MV-4-11 (cell line): ENCODE results near the gene FMO1.

ENCODE experiments used
- DNase-seq: peaks from one replicate; lab custom pipeline; 2025; lab: John Stamatoyannopoulos, UW

The FMO1 gene

GRCh38 chr1:171236231-171236630 is 12.1 kb upstream of the FMO1 start:
- DNase-seq: peak; percentile 5

GRCh38 chr1:171243878-171244277 is 4.4 kb upstream of the FMO1 start:
- DNase-seq: no peak

- peak; percentile 14 for DNase-seq
These were observed 2.7 kb upstream of the FMO1 start for GRCh38 chr1:171245458-171246064.

GRCh38 chr1:171247501-171247900 is 793 bp upstream of the FMO1 start:
- peak; percentile 22 for DNase-seq

GRCh38 chr1:171248841-171249240 is 547 bp downstream of the FMO1 start:
- DNase-seq: no peak

GRCh38 chr1:171250263-171250662 is 2.0 kb downstream of the FMO1 start:
- DNase-seq: no peak

- peak; percentile 19 for DNase-seq
These were observed 3.0 kb downstream of the FMO1 start for GRCh38 chr1:171251042-171251951.

GRCh38 chr1:171251952-171252300 is 3.6 kb downstream of the FMO1 start:
- DNase-seq: no peak

- DNase-seq: peak; percentile 13
These were observed 4.2 kb downstream of the FMO1 start for GRCh38 chr1:171252482-171252881.

GRCh38 chr1:171254859-171255258 is 6.6 kb downstream of the FMO1 start:
- DNase-seq: no peak

- no peak for DNase-seq
These were observed 8.8 kb downstream of the FMO1 start for GRCh38 chr1:171256940-171257606.

- DNase-seq: no peak
These were observed 9.3 kb downstream of the FMO1 start for GRCh38 chr1:171257607-171258076.

GRCh38 chr1:171258429-171258828 is 10.1 kb downstream of the FMO1 start:
- no peak for DNase-seq

- no peak for DNase-seq
These were observed 10.6 kb downstream of the FMO1 start for GRCh38 chr1:171258943-171259342.

- DNase-seq: no peak
These were observed 13.0 kb downstream of the FMO1 start for GRCh38 chr1:171261336-171261735.

- peak; percentile 26 for DNase-seq
These were observed 15.6 kb downstream of the FMO1 start for GRCh38 chr1:171263901-171264300.

- peak; percentile 14 for DNase-seq
These were observed 17.4 kb downstream of the FMO1 start for GRCh38 chr1:171265686-171266085.

- peak; percentile 6 for DNase-seq
These were observed 18.6 kb downstream of the FMO1 start for GRCh38 chr1:171266930-171267329.

GRCh38 chr1:171267391-171267790 is 19.1 kb downstream of the FMO1 start:
- no peak for DNase-seq

GRCh38 chr1:171270806-171271205 is 22.5 kb downstream of the FMO1 start:
- DNase-seq: no peak

- DNase-seq: no peak
These were observed 29.2 kb downstream of the FMO1 start for GRCh38 chr1:171277534-171277933.

GRCh38 chr1:171279234-171279633 is 30.9 kb downstream of the FMO1 start:
- DNase-seq: no peak

GRCh38 chr1:171279678-171280077 is 31.4 kb downstream of the FMO1 start:
- DNase-seq: peak; percentile 38
